ENCODE results near the gene WNT7B. TPM values are rescaled to one million over a fixed set of nuclear protein-coding genes. Genes with fewer than 3 reads are reported as not detected.

Gene WNT7B
- total RNA-seq, 4 donors from 2014 or later, result 0.28 to 0.48 TPM; not detected in 2

DNA sequence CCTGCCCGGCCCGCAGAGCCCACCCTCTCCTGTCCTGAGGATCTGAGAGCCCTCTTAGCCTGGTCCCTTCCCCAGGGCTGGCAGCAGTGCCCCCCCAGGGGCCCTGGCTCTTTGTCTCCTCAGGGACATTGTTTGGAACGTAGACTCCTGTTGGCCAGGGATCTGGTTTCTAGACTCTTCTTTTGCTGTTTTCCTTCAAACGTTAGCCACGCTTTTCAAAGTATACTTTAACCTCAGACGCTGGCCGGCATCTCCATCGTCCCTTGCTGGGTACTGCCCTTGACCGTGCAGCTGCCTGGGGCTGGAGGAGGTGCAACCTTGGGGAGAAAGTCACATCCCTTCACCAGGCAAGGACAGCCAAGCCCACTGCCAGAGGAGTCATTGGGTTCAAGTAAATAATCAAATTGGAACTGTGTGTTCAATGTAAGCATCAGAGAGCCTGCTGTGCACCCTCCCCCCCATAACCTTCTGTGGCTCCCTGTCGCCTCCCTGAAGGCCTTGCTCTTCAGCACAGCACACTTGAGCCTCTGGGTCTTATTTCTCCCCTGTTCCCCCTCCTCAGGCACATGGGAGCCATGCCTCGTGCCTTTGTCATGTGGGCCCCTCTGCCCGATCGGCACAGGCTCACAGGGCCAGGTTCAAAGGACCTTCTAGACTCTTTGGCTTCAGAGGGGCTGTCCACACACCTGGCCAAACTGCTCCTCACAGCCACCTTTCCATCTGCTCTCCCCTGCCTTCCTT lies 21.8 kb upstream of the WNT7B start:
- no peak for DNase-seq (ENCODE audit: low spot score)
- TF ChIP-seq, protein P1, sequence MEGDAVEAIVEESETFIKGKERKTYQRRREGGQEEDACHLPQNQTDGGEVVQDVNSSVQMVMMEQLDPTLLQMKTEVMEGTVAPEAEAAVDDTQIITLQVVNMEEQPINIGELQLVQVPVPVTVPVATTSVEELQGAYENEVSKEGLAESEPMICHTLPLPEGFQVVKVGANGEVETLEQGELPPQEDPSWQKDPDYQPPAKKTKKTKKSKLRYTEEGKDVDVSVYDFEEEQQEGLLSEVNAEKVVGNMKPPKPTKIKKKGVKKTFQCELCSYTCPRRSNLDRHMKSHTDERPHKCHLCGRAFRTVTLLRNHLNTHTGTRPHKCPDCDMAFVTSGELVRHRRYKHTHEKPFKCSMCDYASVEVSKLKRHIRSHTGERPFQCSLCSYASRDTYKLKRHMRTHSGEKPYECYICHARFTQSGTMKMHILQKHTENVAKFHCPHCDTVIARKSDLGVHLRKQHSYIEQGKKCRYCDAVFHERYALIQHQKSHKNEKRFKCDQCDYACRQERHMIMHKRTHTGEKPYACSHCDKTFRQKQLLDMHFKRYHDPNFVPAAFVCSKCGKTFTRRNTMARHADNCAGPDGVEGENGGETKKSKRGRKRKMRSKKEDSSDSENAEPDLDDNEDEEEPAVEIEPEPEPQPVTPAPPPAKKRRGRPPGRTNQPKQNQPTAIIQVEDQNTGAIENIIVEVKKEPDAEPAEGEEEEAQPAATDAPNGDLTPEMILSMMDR (IDR thresholded peaks at IDR 0.05), result no peak
- ATAC-seq (ENCODE audit: low FRiP score), result no peak

DNA sequence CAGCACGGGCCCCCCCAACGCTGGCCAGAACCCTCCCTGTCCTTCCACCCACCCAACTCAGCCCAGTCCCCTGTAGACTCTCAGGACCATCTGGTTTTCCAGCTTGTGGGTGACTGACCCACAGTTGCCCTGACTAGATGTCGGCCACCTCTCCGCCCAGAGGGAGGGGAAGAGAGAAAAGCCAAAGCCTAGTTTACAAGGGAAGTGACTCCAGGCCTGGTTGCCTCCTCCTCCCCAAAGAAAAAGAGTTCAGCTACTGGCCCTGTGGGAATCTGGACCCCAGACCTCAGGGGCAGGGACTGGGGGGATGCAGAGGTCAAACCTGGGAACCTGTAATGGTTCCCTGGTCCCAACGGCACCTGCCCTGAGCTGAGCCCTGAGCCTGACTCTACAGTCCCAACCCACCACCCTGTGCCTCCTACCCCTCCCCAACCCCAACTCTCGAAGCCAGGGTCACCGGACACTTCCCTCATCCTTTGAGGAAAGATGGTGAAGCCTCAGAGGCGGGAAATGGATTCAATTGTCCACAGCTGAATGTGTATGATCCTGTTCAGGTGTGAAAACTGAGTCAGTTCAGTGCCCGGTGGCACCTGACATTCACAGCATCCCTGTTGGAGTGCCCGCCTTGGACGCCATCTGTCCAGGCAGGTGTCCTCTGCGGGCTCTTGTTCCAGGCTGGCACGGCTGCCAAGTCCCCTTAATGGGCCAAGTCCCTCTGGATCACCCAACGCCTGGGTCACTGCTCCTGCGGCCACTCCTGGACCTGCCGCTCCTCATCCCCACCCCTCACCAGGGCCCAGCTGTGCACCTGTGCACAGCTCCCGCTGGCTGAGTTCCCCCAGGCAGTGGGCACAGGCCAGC lies 21.0 kb upstream of the WNT7B start:
- ATAC-seq (ENCODE audit: low FRiP score) (no peak), DNase-seq (ENCODE audit: low spot score) (no peak)
- TF ChIP-seq, protein P1 (IDR thresholded peaks at IDR 0.05), result no peak

DNA sequence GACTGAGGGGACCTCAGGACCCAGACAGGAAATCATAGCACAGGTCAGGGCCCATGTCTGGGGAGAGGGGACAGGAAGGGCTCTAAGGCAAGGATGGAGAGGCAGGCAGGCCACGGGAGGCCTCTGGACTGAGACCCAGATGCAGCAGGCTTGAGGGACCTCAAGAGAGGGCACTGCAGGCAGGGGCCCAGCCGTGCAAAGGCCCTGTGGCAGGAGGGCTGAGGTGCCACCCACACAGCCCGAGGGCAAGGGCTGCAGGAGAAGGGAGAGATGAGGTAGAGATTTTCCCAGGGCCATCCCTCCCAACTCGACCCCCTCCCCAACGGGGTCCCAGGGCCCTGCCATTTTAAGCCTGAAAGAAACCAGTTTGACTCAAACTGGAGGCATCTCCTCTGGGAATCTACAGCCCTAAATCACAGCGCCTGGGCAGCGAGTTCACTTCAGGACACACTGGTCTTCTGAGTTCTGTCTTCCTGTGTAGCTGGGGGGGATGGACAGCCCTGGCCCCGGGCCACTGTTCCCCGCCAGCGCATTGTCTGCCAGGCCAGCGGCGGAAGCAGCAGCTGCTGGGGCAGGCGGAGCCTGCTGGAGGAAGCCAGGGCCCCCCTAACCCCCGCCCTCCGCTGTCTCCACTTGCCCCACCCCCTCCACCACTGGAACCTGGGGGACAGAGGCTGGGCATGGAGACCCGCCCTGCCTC lies 20.3 kb upstream of the WNT7B start:
- DNase-seq (ENCODE audit: low spot score), result no peak
- ATAC-seq (ENCODE audit: low FRiP score), result peak; percentile 64
- TF ChIP-seq, protein P1 (IDR thresholded peaks at IDR 0.05), result no peak

DNA sequence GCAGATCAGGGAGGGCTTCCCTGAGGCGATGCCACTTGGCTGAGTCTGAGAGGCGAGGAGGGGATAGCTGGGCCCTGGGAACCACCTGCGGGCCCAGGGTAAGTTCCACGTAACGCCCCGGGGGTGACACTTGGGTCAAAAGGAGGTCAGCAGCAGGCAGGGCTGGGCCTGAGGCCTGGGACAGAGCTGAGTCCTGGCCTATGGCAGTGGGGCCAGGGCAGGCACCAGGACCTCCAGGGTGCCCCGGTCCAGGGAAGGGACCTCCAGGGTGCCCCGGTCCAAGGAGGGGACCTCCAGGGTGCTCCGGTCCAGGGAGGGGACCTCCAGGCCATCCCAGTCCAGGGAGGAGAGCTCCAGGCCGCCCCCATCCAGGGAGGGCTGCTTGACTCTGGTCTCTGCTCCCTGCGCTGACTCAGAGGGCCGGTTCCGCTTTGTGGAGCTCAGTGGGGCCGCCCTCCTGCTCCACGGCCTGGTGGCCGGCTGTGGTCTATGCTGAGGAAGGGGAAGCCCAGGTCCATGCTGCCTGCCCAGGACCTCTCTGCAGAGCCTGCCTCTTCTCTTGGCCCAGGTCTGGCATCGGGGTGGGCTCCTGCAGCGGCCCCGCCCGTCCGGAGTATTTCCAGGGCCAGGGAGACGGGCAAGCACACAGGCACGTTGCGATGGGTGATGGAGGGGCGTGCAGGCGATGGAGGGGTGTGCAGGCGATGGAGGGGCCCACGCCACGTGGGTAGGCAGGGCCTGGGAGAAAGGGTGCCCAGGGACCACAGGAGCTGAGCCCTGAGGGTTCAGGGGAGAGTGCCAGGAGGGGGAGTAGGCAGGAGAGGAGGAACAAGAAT lies 19.5 kb upstream of the WNT7B start:
- DNase-seq (ENCODE audit: low spot score) (no peak), ATAC-seq (ENCODE audit: low FRiP score) (peak; percentile 33)
- TF ChIP-seq, protein P1 (IDR thresholded peaks at IDR 0.05), result no peak

DNA sequence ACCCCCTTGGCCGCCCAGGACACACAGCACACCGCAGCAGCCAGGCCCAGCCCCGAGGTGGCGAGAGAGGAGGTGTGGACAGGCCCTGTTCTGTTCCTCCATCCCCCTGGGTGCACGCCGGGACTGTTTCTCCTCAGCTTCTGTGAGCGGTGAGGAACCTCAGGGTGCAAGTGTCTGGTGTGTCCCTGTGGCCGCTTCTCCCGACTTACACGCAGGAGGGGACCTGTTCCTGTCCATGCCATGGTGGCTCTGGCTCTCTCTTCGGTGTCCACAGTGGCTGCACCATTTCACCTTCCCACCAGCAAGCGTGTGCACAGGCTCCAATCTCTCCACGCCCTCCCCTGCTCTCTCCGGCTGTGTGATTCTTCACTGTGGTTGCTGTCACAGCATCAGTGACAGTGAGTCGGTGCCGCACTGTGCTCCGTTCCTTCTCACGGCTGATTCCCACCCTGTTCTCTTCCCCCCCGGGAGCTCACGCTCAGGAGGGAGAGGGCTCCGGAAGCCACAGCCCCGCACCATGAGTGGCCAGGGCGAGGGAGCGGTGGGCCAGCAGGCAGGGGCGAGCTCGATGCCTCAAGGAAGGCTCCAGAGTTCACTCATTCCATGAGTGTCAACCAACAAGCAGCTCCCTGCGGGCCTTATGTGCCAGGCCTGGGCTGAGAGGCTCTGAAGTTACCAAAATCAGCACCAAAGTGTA lies 18.6 kb upstream of the WNT7B start:
- TF ChIP-seq, protein P1 (IDR thresholded peaks at IDR 0.05), result no peak
- DNase-seq (ENCODE audit: low spot score) (no peak), ATAC-seq (ENCODE audit: low FRiP score) (no peak)

All from omental fat pad (tissue), 4 donors.